HUES48 (cell line): ENCODE measurements around the gene INO80D.

Experiments used
- H3K27ac ChIP-seq: one replicate; pipeline ENCODE4 v1.7.0; 2013; ENCODE audit warnings: low read depth, low read length, inconsistent platforms
- H3K27me3 ChIP-seq: 2 replicates; pipeline ENCODE4 v1.6.1; 2013; ENCODE audit warnings: mild to moderate bottlenecking, low read length; ENCODE audit not compliant: control insufficient read depth, insufficient read depth
- H3K36me3 ChIP-seq: 2 replicates; pipeline ENCODE4 v1.6.1; 2013; ENCODE audit warnings: low read length; ENCODE audit not compliant: control insufficient read depth, insufficient read depth
- H3K4me1 ChIP-seq: 2 replicates; pipeline ENCODE4 v1.6.1; 2013; ENCODE audit warnings: mild to moderate bottlenecking, low read length; ENCODE audit not compliant: control insufficient read depth, insufficient read depth
- H3K4me3 ChIP-seq: 2 replicates; pipeline ENCODE4 v1.5.1; 2013; ENCODE audit warnings: mild to moderate bottlenecking, low read depth, low read length
- H3K9ac ChIP-seq: 2 replicates; pipeline ENCODE4 v1.6.1; 2013; ENCODE audit warnings: mild to moderate bottlenecking, low read depth, low read length, moderate library complexity
- H3K9me3 ChIP-seq: 2 replicates; pipeline ENCODE4 v1.6.1; 2013; ENCODE audit warnings: low read length; ENCODE audit not compliant: control insufficient read depth, insufficient read depth

INO80D gene

DNA sequence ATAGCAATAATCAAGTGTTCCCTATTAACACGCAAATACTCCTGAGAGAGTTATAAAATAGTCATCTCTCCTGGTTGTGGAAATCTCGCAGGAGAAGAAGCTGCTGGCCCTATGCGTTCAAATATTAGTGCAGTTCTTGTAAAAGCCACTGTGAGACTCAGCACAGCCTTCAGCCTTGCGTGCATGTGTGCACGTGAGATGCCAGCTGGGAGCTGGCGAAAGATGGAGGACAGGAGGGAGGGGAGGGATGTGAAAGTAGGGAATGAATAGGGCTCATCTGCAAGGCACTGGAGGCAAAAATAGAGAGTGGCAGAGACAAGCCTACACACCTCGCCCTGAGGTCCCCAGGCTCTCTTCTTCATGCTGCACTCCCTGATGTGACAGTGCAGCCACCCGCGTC is 126.5 kb downstream of the INO80D start:
- peaks cover 15% of the 10 kb centered on the region for H3K4me1 ChIP-seq
- no peaks in the 10 kb centered on the region for H3K9me3 ChIP-seq
- no peak overlapping the region for H3K4me3 ChIP-seq
- H3K27me3 ChIP-seq = no peaks in the 10 kb centered on the region
- H3K27ac ChIP-seq = no peak overlapping the region
- no peaks in the 10 kb centered on the region for H3K36me3 ChIP-seq
- no peak overlapping the region for H3K9ac ChIP-seq

DNA sequence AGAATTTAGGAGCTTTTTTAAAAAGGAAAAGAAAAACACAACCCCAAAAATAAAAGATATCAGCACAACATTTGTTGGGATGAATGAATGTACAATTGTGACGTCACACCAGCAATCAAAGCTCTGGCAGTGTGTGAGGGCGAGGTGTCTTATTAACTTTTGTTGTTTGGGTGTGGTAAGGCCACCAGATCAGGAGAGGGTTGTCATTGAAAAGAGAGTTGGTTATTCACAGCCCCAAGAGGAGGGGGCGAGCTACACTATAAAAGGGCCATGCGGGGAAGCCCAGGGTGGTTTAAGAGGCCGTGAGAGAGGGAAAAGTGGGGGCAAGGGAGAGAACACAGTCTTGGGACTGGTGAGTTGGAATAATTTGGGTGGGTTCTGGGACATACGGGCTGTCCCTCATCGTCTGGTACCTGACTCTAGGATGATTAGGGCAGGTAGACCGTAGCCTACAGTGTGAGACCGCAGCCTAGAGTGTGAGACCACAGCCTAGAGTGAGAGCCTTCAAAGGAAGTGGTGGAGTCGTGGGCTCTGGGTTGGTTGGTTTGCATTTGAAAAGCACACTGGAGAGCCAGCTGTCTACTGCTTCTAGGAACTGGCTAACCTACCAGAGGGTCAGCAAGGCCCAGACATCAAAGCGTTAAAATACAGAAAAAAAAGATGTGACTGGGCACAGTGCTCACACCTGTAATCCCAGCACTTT is 128.4 kb downstream of the INO80D start:
- Histone ChIP-seq H3K9ac (no peak overlapping the region), H3K4me1 (peaks cover 15% of the 10 kb centered on the region), H3K27me3 (no peaks in the 10 kb centered on the region), H3K36me3 (no peaks in the 10 kb centered on the region), H3K4me3 (no peak overlapping the region), H3K27ac (peak overlapping the region; percentile 50), H3K9me3 (no peaks in the 10 kb centered on the region)

DNA sequence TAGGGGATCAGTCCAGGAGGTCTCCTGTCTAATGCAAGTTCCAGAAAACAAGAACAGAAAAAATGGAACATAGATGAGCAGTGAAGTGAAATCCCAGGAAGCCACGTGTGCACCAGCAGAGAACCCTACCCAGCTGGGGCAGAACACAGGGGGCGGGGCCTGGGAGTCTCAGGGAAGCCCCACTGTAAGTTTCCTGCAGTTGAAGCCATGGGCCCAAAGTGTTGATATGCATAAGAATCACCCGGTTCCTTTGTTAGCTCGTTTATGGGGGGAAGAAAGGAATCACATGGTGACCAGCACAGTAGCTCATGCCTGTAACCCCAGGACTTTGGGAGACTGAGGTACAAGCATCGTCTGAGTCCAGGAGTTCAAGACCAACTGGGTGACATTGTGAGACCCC is 131.3 kb downstream of the INO80D start:
- Histone ChIP-seq H3K27me3 (no peaks in the 10 kb centered on the region), H3K4me3 (no peak overlapping the region), H3K27ac (no peak overlapping the region), H3K36me3 (no peaks in the 10 kb centered on the region), H3K4me1 (peaks cover 18% of the 10 kb centered on the region), H3K9me3 (no peaks in the 10 kb centered on the region), H3K9ac (no peak overlapping the region)

DNA sequence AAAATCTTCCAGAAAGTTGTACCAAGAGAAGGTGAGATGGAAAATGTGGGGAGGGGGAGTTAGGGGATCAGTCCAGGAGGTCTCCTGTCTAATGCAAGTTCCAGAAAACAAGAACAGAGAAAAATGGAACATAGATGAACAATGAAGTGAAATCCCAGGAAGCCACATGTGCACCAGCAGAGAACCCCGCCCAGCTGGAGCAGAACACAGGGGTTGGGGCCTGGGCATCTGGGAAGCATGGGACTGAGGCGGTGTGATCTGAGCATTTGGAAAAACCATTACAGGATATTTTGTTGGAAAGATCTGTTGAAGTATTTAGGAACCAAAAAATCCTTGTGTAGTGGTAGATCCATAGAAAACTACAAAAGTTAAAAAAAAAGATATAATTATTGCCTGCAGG is 133.7 kb downstream of the INO80D start:
- Histone ChIP-seq H3K4me3 (no peak overlapping the region), H3K9me3 (no peaks in the 10 kb centered on the region), H3K36me3 (no peaks in the 10 kb centered on the region), H3K9ac (no peak overlapping the region), H3K27ac (no peak overlapping the region), H3K27me3 (no peaks in the 10 kb centered on the region), H3K4me1 (peaks cover 11% of the 10 kb centered on the region)

DNA sequence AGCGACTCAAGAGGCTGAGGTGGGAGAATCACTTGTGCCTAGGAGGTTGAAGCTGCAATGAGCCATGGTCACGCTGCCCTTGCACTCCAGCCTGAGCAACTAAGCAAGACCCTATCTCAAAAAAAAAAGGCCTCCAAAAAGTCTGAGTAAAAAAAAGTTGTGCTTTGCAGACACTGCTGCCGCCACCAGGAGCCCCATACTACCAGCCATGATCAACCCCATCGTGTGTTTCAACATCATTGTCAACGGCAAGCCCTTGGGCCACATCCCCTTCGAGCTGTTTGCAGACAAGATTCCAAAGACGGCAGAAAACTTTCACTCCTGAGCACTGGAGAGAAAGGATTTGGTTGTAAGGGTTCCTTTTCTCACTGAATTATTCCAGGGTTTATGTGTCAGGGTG is 137.1 kb downstream of the INO80D start:
- no peak overlapping the region for H3K4me3 ChIP-seq
- no peak overlapping the region for H3K9ac ChIP-seq
- H3K4me1 ChIP-seq = 0 out of 2 replicates have a peak, but pooled peaks cover 3% of the 10 kb centered on the region
- no peaks in the 10 kb centered on the region for H3K9me3 ChIP-seq
- no peak overlapping the region for H3K27ac ChIP-seq
- no peaks in the 10 kb centered on the region for H3K27me3 ChIP-seq
- H3K36me3 ChIP-seq = no peaks in the 10 kb centered on the region

DNA sequence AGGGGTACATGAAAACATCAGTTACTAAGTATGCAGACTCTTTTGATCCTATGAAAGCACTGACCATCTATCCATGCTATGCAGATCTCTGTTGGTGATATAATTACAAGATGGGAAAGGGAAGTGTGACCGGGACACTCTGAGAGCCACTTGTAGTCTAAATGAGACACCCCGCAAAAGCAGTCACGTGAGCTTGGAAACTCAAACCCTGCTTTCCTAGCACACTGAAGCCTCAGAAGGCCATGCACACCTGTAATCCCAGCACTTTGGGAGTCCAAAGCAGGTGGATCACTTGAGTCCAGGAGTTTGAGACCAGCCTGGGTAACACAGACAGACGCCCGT is 137.5 kb downstream of the INO80D start:
- Histone ChIP-seq H3K9ac (no peak overlapping the region), H3K4me1 (0 out of 2 replicates have a peak, but pooled peaks cover 3% of the 10 kb centered on the region), H3K36me3 (no peaks in the 10 kb centered on the region), H3K27me3 (no peaks in the 10 kb centered on the region), H3K9me3 (no peaks in the 10 kb centered on the region), H3K27ac (no peak overlapping the region), H3K4me3 (no peak overlapping the region)

DNA sequence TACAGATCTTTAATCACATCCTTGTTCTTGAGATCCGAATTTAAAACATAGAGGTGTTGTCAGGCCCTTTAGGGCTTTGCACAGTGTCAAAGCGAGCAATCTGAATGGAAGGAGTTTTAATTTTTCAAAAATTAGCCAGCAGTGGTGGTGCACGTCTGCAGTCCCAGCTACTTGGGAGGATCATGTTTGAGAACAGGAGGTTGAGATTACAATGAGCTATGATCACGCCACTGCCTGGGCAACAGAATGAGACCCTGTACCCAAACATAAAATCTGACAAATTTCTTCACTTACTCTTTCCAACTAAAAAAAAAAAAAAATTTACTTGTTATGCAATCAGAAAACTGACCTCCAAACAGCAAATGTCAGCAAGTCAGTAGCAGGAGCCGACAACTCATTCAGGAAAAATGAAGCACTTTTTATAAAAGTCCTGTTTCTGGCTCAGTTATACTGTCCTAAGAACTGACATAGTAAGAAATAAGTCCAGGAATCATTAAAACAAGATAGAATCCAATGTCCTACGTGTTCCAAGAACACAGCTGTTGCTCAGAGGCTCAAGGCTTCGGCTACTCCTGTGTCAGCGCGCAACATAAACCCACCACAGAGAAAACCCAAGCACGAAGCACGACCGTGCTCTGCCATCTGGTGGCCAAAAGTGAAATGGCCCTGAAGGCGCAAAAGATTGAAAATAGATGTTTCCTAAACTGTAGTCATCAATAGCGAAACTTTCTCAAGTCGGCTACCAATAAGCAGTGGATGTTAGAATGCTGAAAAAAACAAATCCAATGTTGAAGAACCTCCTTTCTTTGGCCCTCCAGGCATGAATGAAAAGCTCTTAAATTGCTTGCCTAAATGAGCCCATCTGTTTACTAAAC is 138.1 kb downstream of the INO80D start:
- 0 out of 2 replicates have a peak, but pooled peaks cover 3% of the 10 kb centered on the region for H3K4me1 ChIP-seq
- no peak overlapping the region for H3K4me3 ChIP-seq
- H3K9ac ChIP-seq = no peak overlapping the region
- H3K9me3 ChIP-seq = no peaks in the 10 kb centered on the region
- no peak overlapping the region for H3K27ac ChIP-seq
- no peaks in the 10 kb centered on the region for H3K36me3 ChIP-seq
- no peaks in the 10 kb centered on the region for H3K27me3 ChIP-seq

DNA sequence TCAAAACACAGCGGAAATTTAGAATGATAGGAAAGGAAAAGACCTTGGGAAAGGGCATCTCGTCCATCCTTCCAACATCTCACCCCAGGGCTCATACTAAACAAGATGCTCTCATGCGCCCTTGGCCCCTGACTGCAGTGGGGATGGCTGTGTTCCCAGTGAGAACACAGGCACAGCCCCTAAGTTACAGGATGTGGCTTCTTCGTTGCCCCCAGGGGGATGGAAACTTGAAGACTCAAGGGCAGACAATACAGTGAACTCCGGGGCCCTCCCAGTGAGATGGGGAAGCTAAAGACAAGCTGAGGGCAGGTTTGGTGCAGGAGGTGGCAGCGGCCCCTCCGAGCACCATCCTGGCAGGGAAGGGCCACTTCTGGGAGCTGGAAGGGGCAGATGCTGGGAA is 139.7 kb downstream of the INO80D start:
- Histone ChIP-seq H3K36me3 (no peaks in the 10 kb centered on the region), H3K9me3 (no peaks in the 10 kb centered on the region), H3K4me3 (no peak overlapping the region), H3K27me3 (no peaks in the 10 kb centered on the region), H3K9ac (no peak overlapping the region), H3K27ac (no peak overlapping the region), H3K4me1 (0 out of 2 replicates have a peak, but pooled peaks cover 1% of the 10 kb centered on the region)
